PC-3 (cell line): Measurements from ENCODE around the gene NHSL1. TPM values are rescaled to one million over a fixed set of nuclear protein-coding genes. Genes with fewer than 3 reads are reported as not detected.

ENCODE experiments used
- ATAC-seq: fragments of 200-7000 bp; cut with Tn5 transposase; 2 replicates; pipeline ENCODE4 v1.9.1; 2020; ENCODE audit warnings: mild to moderate bottlenecking, moderate library complexity
- BruUV-seq: library from RNA; stranded (reverse); fragments of 400-500 nt; replicated peaks from 2 replicates; lab custom pipeline; 2021; lab: Mats Ljungman, UMichigan
- CTCF ChIA-PET: fragments of 300-600 bp; sonication (Branson Sonifier 250); formaldehyde crosslinking; loops from one replicate; lab custom pipeline; 2022; ENCODE audit warnings: antibody characterized with exemption; lab: Charles Lee
- POLR2A ChIA-PET: fragments of 300-600 bp; sonication (Branson Sonifier 250); formaldehyde crosslinking; loops from one replicate; lab custom pipeline; 2022; ENCODE audit warnings: antibody characterized with exemption; ENCODE audit not compliant: unreplicated experiment; lab: Charles Lee
- DNase-seq: peaks from one replicate; pipeline ENCODE4 v3.0.0-alpha.2; 2015
- H2AFZ ChIP-seq: fragments of 300-600 bp; sonication (generic); 2 replicates; pipeline ENCODE4 v1.6.0; 2016; ENCODE audit warnings: antibody characterized with exemption, low read length
- H3F3A ChIP-seq: fragments of 300-600 bp; sonication (generic); one replicate; pipeline ENCODE4 v1.6.0; 2017; ENCODE audit warnings: antibody characterized with exemption, low read length, control low read depth, mild to moderate bottlenecking; ENCODE audit not compliant: unreplicated experiment
- H3K27ac ChIP-seq: fragments of 300-600 bp; sonication (generic); 2 replicates; pipeline ENCODE4 v1.5.1; 2016; ENCODE audit warnings: mild to moderate bottlenecking, low read length
- H3K27me3 ChIP-seq: fragments of 300-600 bp; sonication (generic); 2 replicates; pipeline ENCODE4 v1.6.1; 2016; ENCODE audit warnings: low read length, mixed read lengths
- H3K36me3 ChIP-seq: fragments of 300-600 bp; sonication (generic); 2 replicates; pipeline ENCODE4 v1.6.1; 2016; ENCODE audit warnings: low read depth, mixed run types, low read length, mixed read lengths
- H3K4me1 ChIP-seq: fragments of 300-600 bp; sonication (generic); 2 replicates; pipeline ENCODE4 v1.5.1; 2016; ENCODE audit warnings: low read length; ENCODE audit not compliant: insufficient read depth
- H3K4me2 ChIP-seq: fragments of 300-600 bp; sonication (generic); 2 replicates; pipeline ENCODE4 v1.6.0; 2016; ENCODE audit warnings: low read length
- H3K4me3 ChIP-seq: fragments of 300-600 bp; sonication (generic); 2 replicates; pipeline ENCODE4 v1.5.1; 2016; ENCODE audit warnings: mild to moderate bottlenecking, low read length, mixed read lengths
- H3K79me2 ChIP-seq: fragments of 300-600 bp; sonication (generic); 2 replicates; pipeline ENCODE4 v1.6.1; 2017; ENCODE audit warnings: low read length, mixed read lengths
- H3K9ac ChIP-seq: fragments of 300-600 bp; sonication (generic); 2 replicates; pipeline ENCODE4 v1.6.0; 2016; ENCODE audit warnings: mild to moderate bottlenecking, low read length
- H3K9me2 ChIP-seq: fragments of 300-600 bp; sonication (generic); replicated peaks from 2 replicates; pipeline ENCODE4 v1.6.1; 2016; ENCODE audit warnings: mixed run types, low read length, mixed read lengths
- H3K9me3 ChIP-seq: fragments of 300-600 bp; sonication (generic); 2 replicates; pipeline ENCODE4 v1.6.1; 2016; ENCODE audit warnings: low read length, mixed read lengths
- H4K20me1 ChIP-seq: fragments of 300-600 bp; sonication (generic); 2 replicates; pipeline ENCODE4 v1.6.1; 2016; ENCODE audit warnings: low read length, mixed read lengths
- EZH2 ChIP-seq: fragments of 300-600 bp; sonication (generic); IDR thresholded peaks from one replicate; pipeline ENCODE4 v1.6.1; 2017; ENCODE audit warnings: antibody characterized with exemption, mild to moderate bottlenecking, low read length; ENCODE audit not compliant: unreplicated experiment
- EZH2phosphoT487 ChIP-seq: fragments of 300-600 bp; sonication (generic); IDR thresholded peaks from 2 replicates; pipeline ENCODE4 v1.6.1; 2018; ENCODE audit warnings: mild to moderate bottlenecking, antibody characterized with exemption, low read length, borderline replicate concordance
- intact Hi-C: fragments of 100-400 bp; cut with micrococcal nuclease; formaldehyde crosslinking; loops from 2 replicates; pipeline ENCODE4 v1.9.0; 2023
- total RNA-seq: library from RNA; depleted of rRNA; stranded (reverse); fragments of >200 nt; gene quantifications from 2 replicates; pipeline ENCODE4 v1.2.3, GENCODE V29; 2014
- TF ChIP-seq, protein P1 (sequence below): fragments of 300-600 bp; sonication (generic); conservative IDR thresholded peaks from 2 replicates; pipeline ENCODE4 v1.5.1; 2017; ENCODE audit warnings: antibody characterized with exemption, low read depth, mild to moderate bottlenecking, low read length

The NHSL1 gene
- total RNA-seq, 1 experiment from 2014 or later, result 4.8 TPM

DNA sequence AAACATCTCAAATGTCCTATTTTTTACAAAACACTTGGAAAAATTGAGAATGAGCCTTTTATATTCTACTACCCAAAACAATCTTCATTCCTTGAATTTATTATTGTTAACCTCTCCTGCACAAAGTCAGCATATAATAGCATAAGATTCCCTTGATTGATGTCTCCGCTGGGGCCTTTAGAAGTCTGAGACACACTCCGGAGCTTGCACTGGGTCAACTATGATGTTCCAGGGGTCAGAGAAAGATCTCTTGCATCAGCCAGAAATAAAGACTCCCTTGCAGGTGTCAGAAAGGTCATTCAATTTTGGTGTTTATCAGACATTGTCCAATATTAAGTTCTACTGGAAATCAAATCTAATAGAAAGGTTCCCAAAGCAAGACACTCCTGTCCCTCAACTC lies 29.7 kb upstream of the NHSL1 start:
- ChIA-PET POLR2A (no interaction called here), CTCF (no interaction called here)
- Histone ChIP-seq H3K4me2 (no peak overlapping the region), H3K9ac (no peak overlapping the region), H3F3A (no peaks in the 10 kb centered on the region), H3K36me3 (no peaks in the 10 kb centered on the region), H3K9me2 (no peaks in the 10 kb centered on the region), H4K20me1 (no peaks in the 10 kb centered on the region), H3K79me2 (no peaks in the 10 kb centered on the region), H3K27me3 (no peaks in the 10 kb centered on the region), H3K9me3 (no peaks in the 10 kb centered on the region), H2AFZ (no peak overlapping the region), H3K4me3 (no peak overlapping the region), H3K27ac (no peak overlapping the region), H3K4me1 (no peaks in the 10 kb centered on the region)
- BruUV-seq, result no TSS peak
- ATAC-seq (no peak), DNase-seq (no peak)
- no peak for TF ChIP-seq EZH2phosphoT487
- TF ChIP-seq, protein P1, sequence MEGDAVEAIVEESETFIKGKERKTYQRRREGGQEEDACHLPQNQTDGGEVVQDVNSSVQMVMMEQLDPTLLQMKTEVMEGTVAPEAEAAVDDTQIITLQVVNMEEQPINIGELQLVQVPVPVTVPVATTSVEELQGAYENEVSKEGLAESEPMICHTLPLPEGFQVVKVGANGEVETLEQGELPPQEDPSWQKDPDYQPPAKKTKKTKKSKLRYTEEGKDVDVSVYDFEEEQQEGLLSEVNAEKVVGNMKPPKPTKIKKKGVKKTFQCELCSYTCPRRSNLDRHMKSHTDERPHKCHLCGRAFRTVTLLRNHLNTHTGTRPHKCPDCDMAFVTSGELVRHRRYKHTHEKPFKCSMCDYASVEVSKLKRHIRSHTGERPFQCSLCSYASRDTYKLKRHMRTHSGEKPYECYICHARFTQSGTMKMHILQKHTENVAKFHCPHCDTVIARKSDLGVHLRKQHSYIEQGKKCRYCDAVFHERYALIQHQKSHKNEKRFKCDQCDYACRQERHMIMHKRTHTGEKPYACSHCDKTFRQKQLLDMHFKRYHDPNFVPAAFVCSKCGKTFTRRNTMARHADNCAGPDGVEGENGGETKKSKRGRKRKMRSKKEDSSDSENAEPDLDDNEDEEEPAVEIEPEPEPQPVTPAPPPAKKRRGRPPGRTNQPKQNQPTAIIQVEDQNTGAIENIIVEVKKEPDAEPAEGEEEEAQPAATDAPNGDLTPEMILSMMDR, result no peak
- TF ChIP-seq EZH2, result no peak
- intact Hi-C loops, result no loop called here

DNA sequence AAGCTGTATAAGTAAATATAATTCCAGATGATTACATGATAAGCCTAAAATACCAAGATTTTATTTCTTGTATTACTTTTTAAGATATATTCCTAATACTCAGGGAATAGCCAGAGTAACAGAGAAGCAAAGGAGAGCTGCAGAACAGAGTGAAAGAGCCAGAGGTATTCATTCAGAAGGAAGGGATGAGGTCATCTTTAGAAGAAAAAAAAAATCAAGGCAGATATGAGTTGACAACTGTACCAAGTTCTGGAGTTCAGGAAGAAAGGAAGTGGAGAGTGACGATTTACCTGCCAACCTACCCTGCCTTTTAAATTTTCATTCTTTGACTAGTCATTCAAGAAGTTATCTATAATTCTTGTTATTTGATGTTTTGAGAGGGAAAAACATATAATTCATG lies 28.8 kb upstream of the NHSL1 start:
- no peaks in the 10 kb centered on the region for H3K36me3 ChIP-seq
- CTCF ChIA-PET, result no interaction called here
- intact Hi-C loops, result no loop called here
- H2AFZ ChIP-seq, result no peak overlapping the region
- no peaks in the 10 kb centered on the region for H3K4me1 ChIP-seq
- no peak overlapping the region for H3K4me2 ChIP-seq
- TF ChIP-seq EZH2phosphoT487 (no peak), EZH2 (no peak)
- TF ChIP-seq, protein P1, result no peak
- H3K9me3 ChIP-seq, result no peaks in the 10 kb centered on the region
- no peak overlapping the region for H3K9ac ChIP-seq
- BruUV-seq, result no TSS peak
- no peaks in the 10 kb centered on the region for H3K9me2 ChIP-seq
- H3F3A ChIP-seq, result no peaks in the 10 kb centered on the region
- POLR2A ChIA-PET, result no interaction called here
- no peaks in the 10 kb centered on the region for H4K20me1 ChIP-seq
- ATAC-seq, result no peak
- no peak overlapping the region for H3K4me3 ChIP-seq
- H3K27me3 ChIP-seq, result no peaks in the 10 kb centered on the region
- DNase-seq, result no peak
- no peaks in the 10 kb centered on the region for H3K79me2 ChIP-seq
- no peak overlapping the region for H3K27ac ChIP-seq

DNA sequence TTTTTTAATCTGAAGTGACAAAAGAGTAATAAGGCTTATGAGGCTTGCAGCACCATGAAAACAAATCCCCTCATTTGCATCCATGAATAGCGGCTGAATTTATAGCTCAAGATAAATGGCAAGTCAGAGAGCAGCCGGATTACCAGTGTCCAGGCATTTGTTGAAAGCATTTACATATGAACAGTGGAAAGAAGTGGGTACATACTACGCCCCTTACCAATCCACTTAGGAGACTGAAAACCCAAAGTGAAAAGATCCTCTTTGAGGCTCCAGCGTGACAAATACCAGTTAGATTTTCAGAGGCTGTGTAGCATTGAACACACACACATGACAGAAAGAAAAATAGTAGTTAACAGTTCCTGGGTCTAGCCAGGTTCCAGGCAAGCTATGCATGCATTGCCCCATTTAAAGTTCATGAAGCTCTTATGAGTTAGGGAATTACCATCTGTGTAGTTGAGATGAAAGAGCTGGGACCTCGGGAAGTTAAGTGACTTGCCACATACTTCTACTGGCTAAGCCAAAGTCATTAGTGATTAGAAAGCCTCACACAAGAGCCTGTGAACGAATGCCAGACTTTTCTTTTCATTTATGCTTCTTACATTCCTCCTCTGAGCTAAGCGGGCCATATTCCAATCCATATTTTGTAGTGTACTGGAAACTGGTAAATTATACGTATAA lies 28.3 kb upstream of the NHSL1 start:
- Histone ChIP-seq H3K27ac (no peak overlapping the region), H3K27me3 (no peaks in the 10 kb centered on the region), H2AFZ (no peak overlapping the region), H3K4me1 (no peaks in the 10 kb centered on the region), H3K9ac (no peak overlapping the region), H3K9me2 (no peaks in the 10 kb centered on the region), H3K36me3 (no peaks in the 10 kb centered on the region), H3F3A (no peaks in the 10 kb centered on the region), H3K4me3 (no peak overlapping the region), H4K20me1 (no peaks in the 10 kb centered on the region), H3K4me2 (no peak overlapping the region), H3K9me3 (no peaks in the 10 kb centered on the region), H3K79me2 (no peaks in the 10 kb centered on the region)
- BruUV-seq, result no TSS peak
- intact Hi-C loops, result no loop called here
- ATAC-seq (no peak), DNase-seq (no peak)
- ChIA-PET CTCF (no interaction called here), POLR2A (no interaction called here)
- TF ChIP-seq, protein P1, result no peak
- TF ChIP-seq EZH2 (no peak), EZH2phosphoT487 (no peak)
